Natural killer cell treated with Interleukin-12 subunit alpha and Interleukin-12 subunit beta and Interleukin-15 and Interleukin-18, amount 100 ng/mL, for 72 hours (primary cell): Measurements from ENCODE around the gene KLHL29. TPM values are rescaled to one million over a fixed set of nuclear protein-coding genes. Genes with fewer than 3 reads are reported as not detected.

Experiments used
- ATAC-seq, 2 donors: fragments of 150-1000 bp; cut with Tn5 transposase in 1 of 2; sonication (Bioruptor Pico), chemical (Tn5 transposase) in 1 of 2; 2 replicates each; pipeline ENCODE4 v1.10.0; 2021
- DNase-seq: peaks from one replicate; pipeline ENCODE4 v3.0.0; 2022; ENCODE audit warnings: low spot score
- H3K27ac Mint-ChIP-seq, 2 donors: 1 replicate in 1 of 2; 2 replicates in 1 of 2; pipeline ENCODE4 v1.8.0; 2022; ENCODE audit warnings: mixed read lengths in 2 of 2, mild to moderate bottlenecking in 1 of 2, moderate library complexity in 1 of 2
- H3K27me3 Mint-ChIP-seq, 2 donors: 1 replicate in 1 of 2; 2 replicates in 1 of 2; pipeline ENCODE4 v1.8.0; 2022; ENCODE audit warnings: mixed read lengths in 2 of 2
- H3K36me3 Mint-ChIP-seq: one replicate; pipeline ENCODE4 v1.8.0; 2022; ENCODE audit warnings: mixed read lengths
- H3K4me1 Mint-ChIP-seq, 2 donors: 1 replicate in 1 of 2; 2 replicates in 1 of 2; pipeline ENCODE4 v1.8.0; 2022; ENCODE audit warnings: low read depth in 2 of 2, mixed read lengths in 2 of 2, mild to moderate bottlenecking in 1 of 2
- H3K4me3 Mint-ChIP-seq: one replicate; pipeline ENCODE4 v1.8.0; 2022; ENCODE audit warnings: mixed read lengths
- H3K9me3 Mint-ChIP-seq: 2 replicates; pipeline ENCODE4 v1.8.0; 2022; ENCODE audit warnings: mixed read lengths
- total RNA-seq, 2 donors: library from RNA; stranded (reverse); gene quantifications; one replicate each; pipeline ENCODE4 v1.2.3, GENCODE V29; 2022

The KLHL29 gene
- total RNA-seq, 2 donors from 2014 or later: 0.11 to 0.12 TPM

- Mint-ChIP-seq H3K27me3 (peaks cover 11 to 22% of the 10 kb centered on the region in 2 donors), H3K9me3 (no peaks in the 10 kb centered on the region), H3K27ac (no peak overlapping the region), H3K4me1 (peaks cover 2 to 3% of the 10 kb centered on the region in 2 donors), H3K4me3 (no peak overlapping the region), H3K36me3 (no peaks in the 10 kb centered on the region)
- DNase-seq (no peak), ATAC-seq (no peak)
These were observed 117.1 kb downstream of the KLHL29 start for GRCh38 chr2:23502096-23502495.

GRCh38 chr2:23503097-23503496, 118.1 kb downstream of the KLHL29 start:
- no peaks in the 10 kb centered on the region for H3K9me3 Mint-ChIP-seq
- DNase-seq: no peak

GRCh38 chr2:23503682-23504081, 118.7 kb downstream of the KLHL29 start:
- H3K4me1 Mint-ChIP-seq: no peaks in the 10 kb centered on the region
- H3K27ac Mint-ChIP-seq: no peak overlapping the region
- ATAC-seq (no peak), DNase-seq (no peak)
- no peaks in the 10 kb centered on the region for H3K9me3 Mint-ChIP-seq
- H3K27me3 Mint-ChIP-seq: peaks cover 9 to 20% of the 10 kb centered on the region in 2 donors
- H3K4me3 Mint-ChIP-seq: no peak overlapping the region
- no peaks in the 10 kb centered on the region for H3K36me3 Mint-ChIP-seq

More at GRCh38 chr2:23503097-23503496, 118.1 kb downstream of the KLHL29 start:
- Mint-ChIP-seq H3K4me3 (no peak overlapping the region), H3K4me1 (no peaks in the 10 kb centered on the region), H3K27ac (no peak overlapping the region), H3K36me3 (no peaks in the 10 kb centered on the region), H3K27me3 (peaks cover 9 to 20% of the 10 kb centered on the region in 2 donors)
- ATAC-seq: no peak

DNA sequence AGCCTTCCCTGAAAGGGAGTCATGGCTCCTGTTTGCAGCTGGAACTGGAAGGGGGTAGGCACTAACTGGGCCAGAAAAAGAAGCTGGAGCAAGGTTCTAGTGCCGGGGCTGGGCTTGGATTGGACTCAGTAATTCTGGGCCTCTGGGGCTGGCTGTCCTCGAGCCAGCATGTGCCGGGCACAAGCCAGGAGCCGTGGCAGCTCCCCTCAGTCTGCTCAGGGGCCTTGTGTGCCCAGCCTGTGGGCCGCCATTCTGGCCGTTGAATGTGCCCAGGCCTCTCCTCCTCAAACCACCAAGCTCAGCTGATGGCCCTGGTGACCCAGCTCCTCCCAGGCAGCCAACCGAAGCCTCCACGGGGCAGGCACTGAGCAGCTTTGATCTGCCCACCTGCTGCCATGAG, 119.6 kb downstream of the KLHL29 start:
- no peak overlapping the region for H3K4me3 Mint-ChIP-seq
- H3K9me3 Mint-ChIP-seq: no peaks in the 10 kb centered on the region
- H3K27me3 Mint-ChIP-seq: peaks cover 6 to 20% of the 10 kb centered on the region in 2 donors
- DNase-seq (no peak), ATAC-seq (no peak)
- no peak overlapping the region for H3K27ac Mint-ChIP-seq
- H3K4me1 Mint-ChIP-seq: no peaks in the 10 kb centered on the region
- H3K36me3 Mint-ChIP-seq: no peaks in the 10 kb centered on the region

- Mint-ChIP-seq H3K9me3 (no peaks in the 10 kb centered on the region), H3K4me1 (no peaks in the 10 kb centered on the region), H3K36me3 (no peaks in the 10 kb centered on the region), H3K27ac (no peak overlapping the region), H3K27me3 (peaks cover 0 to 12% of the 10 kb centered on the region in 2 donors), H3K4me3 (no peak overlapping the region)
- ATAC-seq: no peak
- no peak for DNase-seq
These were observed 120.4 kb downstream of the KLHL29 start for GRCh38 chr2:23505218-23505983.

DNA sequence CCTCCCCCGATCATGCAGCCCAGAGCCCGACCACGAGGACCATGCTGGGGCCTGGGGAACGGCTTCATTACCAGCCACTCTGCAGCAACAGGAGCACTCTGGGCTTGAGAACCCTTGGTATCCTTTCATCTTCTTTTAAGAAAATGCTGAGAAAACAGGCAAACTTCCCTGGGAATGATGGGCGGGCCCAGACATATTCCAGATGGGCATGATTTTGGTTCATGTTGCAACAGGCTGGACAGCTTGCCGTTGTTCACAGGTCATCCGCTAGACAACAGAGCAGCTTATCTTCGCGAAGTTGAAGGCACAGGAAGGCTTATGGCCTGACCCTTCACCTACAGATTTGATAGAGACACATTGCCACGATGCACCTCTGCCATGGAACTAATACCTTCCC, 121.0 kb downstream of the KLHL29 start:
- no peaks in the 10 kb centered on the region for H3K36me3 Mint-ChIP-seq
- H3K27ac Mint-ChIP-seq: no peak overlapping the region
- ATAC-seq (no peak), DNase-seq (no peak)
- H3K9me3 Mint-ChIP-seq: no peaks in the 10 kb centered on the region
- no peak overlapping the region for H3K4me3 Mint-ChIP-seq
- H3K4me1 Mint-ChIP-seq: no peaks in the 10 kb centered on the region
- H3K27me3 Mint-ChIP-seq: peaks cover 0 to 12% of the 10 kb centered on the region in 2 donors

GRCh38 chr2:23506531-23507266, 121.7 kb downstream of the KLHL29 start:
- no peaks in the 10 kb centered on the region for H3K4me1 Mint-ChIP-seq
- ATAC-seq: no peak
- no peak overlapping the region for H3K4me3 Mint-ChIP-seq
- no peaks in the 10 kb centered on the region for H3K9me3 Mint-ChIP-seq
- H3K27me3 Mint-ChIP-seq: peaks cover 0 to 12% of the 10 kb centered on the region in 2 donors
- DNase-seq: no peak
- no peaks in the 10 kb centered on the region for H3K36me3 Mint-ChIP-seq
- no peak overlapping the region for H3K27ac Mint-ChIP-seq

GRCh38 chr2:23507267-23508065, 122.5 kb downstream of the KLHL29 start:
- H3K4me3 Mint-ChIP-seq: no peak overlapping the region
- no peaks in the 10 kb centered on the region for H3K4me1 Mint-ChIP-seq
- no peak overlapping the region for H3K27ac Mint-ChIP-seq
- DNase-seq: no peak
- no peaks in the 10 kb centered on the region for H3K9me3 Mint-ChIP-seq
- peaks cover 0 to 12% of the 10 kb centered on the region in 2 donors for H3K27me3 Mint-ChIP-seq
- no peaks in the 10 kb centered on the region for H3K36me3 Mint-ChIP-seq
- no peak for ATAC-seq

- H3K27ac Mint-ChIP-seq: no peak overlapping the region
- H3K4me3 Mint-ChIP-seq: no peak overlapping the region
- DNase-seq: no peak
- no peak for ATAC-seq
- H3K36me3 Mint-ChIP-seq: no peaks in the 10 kb centered on the region
- H3K9me3 Mint-ChIP-seq: no peaks in the 10 kb centered on the region
- peaks cover 0 to 12% of the 10 kb centered on the region in 2 donors for H3K27me3 Mint-ChIP-seq
- no peaks in the 10 kb centered on the region for H3K4me1 Mint-ChIP-seq
These were observed 123.0 kb downstream of the KLHL29 start for GRCh38 chr2:23508066-23508390.

DNA sequence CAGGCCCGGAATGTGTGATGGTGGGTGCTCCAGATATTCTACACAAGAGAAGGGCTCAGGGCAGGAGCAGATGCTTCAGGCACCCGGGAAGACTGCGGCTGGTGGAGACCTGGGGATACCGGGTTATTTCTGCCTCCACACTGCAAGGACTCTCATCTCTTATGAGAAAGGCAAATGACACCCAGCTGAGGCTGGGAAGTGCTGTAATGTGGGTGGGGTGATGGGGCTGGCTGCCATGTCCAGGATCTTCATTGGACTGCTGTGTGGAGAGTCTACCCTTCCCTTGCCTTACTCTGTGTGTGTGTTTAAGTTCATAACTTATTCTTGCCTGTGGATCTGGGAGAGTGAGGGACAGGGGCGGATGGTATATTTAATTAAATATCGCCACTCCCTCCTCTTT, 124.1 kb downstream of the KLHL29 start:
- Mint-ChIP-seq H3K9me3 (no peaks in the 10 kb centered on the region), H3K27me3 (peaks cover 2 to 12% of the 10 kb centered on the region in 2 donors), H3K27ac (no peak overlapping the region), H3K4me1 (no peaks in the 10 kb centered on the region), H3K4me3 (no peak overlapping the region), H3K36me3 (no peaks in the 10 kb centered on the region)
- DNase-seq: no peak
- no peak for ATAC-seq

GRCh38 chr2:23509596-23510292, 124.8 kb downstream of the KLHL29 start:
- Mint-ChIP-seq H3K27ac (no peak overlapping the region), H3K36me3 (no peaks in the 10 kb centered on the region), H3K9me3 (no peaks in the 10 kb centered on the region), H3K27me3 (peaks cover 4 to 16% of the 10 kb centered on the region in 2 donors), H3K4me1 (no peaks in the 10 kb centered on the region), H3K4me3 (no peak overlapping the region)
- ATAC-seq (no peak), DNase-seq (no peak)

DNA sequence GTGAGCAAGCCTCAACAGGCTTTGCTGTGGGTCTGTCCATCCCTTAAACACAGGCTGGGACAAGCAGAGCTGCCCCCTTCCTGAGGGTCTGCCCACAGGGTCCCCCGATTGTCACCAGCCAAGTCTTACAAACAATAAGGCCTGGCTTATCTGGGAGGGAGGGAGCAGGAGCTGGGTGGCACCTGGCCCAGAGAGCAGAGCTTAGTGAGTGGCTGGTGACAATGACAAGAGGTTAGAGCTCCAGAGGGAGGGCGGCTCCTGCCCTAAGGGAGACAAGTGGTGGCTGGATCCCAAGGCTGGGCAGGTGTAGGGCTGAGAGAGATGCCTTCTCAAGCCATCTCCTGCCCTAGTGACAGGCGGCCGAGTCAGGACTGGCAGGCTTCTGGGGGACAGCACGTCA, 125.5 kb downstream of the KLHL29 start:
- no peaks in the 10 kb centered on the region for H3K36me3 Mint-ChIP-seq
- peaks cover 11 to 18% of the 10 kb centered on the region in 2 donors for H3K27me3 Mint-ChIP-seq
- ATAC-seq: peak in 1 of 2 donors; percentile 2
- no peak overlapping the region for H3K27ac Mint-ChIP-seq
- no peak overlapping the region for H3K4me3 Mint-ChIP-seq
- no peak for DNase-seq
- H3K4me1 Mint-ChIP-seq: peaks cover 0 to 4% of the 10 kb centered on the region in 2 donors
- no peaks in the 10 kb centered on the region for H3K9me3 Mint-ChIP-seq

GRCh38 chr2:23512778-23513177, 127.8 kb downstream of the KLHL29 start:
- Mint-ChIP-seq H3K9me3 (no peaks in the 10 kb centered on the region), H3K27ac (no peak overlapping the region), H3K4me3 (no peak overlapping the region), H3K4me1 (peaks cover 0 to 4% of the 10 kb centered on the region in 2 donors), H3K36me3 (no peaks in the 10 kb centered on the region), H3K27me3 (peaks cover 15 to 16% of the 10 kb centered on the region in 2 donors)
- ATAC-seq: peak in 1 of 2 donors; percentile 53
- DNase-seq: no peak
